Measurements from ENCODE around the gene EPHA6.

- TF ChIP-seq POLR2A (IDR thresholded peaks at IDR 0.05; ENCODE audit: low read depth, low read length) (no peak), TAF1 (IDR thresholded peaks at IDR 0.05; ENCODE audit: low read depth, low read length) (no peak), POLR2AphosphoS5 (IDR thresholded peaks at IDR 0.05; ENCODE audit: low read depth, low read length) (no peak), SPI1 (IDR thresholded peaks at IDR 0.05; ENCODE audit: low read depth, low read length) (no peak)
These were observed 37.6 kb upstream of the EPHA6 start for GRCh38 chr3:96776818-96777217.
